IMR-90 (cell line): ENCODE results near the gene SDC3. TPM values are rescaled to one million over a fixed set of nuclear protein-coding genes. Genes with fewer than 3 reads are reported as not detected.
A peak's percentile ranks its signal among the peaks of the same experiment; 100 is the strongest.

ENCODE experiments used
- ATAC-seq: fragments of 200-7000 bp; cut with Tn5 transposase; 2 replicates; pipeline ENCODE4 v1.9.1; 2020; ENCODE audit warnings: low read depth, mild to moderate bottlenecking, moderate library complexity
- Bru-seq: library from RNA; stranded (reverse); fragments of 400-500 nt; gene quantifications from one replicate; lab custom pipeline; 2021; lab: Mats Ljungman, UMichigan
- BruChase-seq, 2 experiments: library from RNA; stranded (reverse); fragments of 400-500 nt; gene quantifications; one replicate each; lab custom pipeline; 2021; lab: Mats Ljungman, UMichigan
- BruUV-seq: library from RNA; stranded (reverse); fragments of 400-500 nt; replicated peaks from 2 replicates; lab custom pipeline; 2021; lab: Mats Ljungman, UMichigan
- CTCF ChIA-PET: fragments of 300-600 bp; formaldehyde crosslinking; extraction: SDS; loops from one replicate; lab custom pipeline; 2021; ENCODE audit warnings: antibody characterized with exemption; lab: Yijun Ruan, JAX
- POLR2A ChIA-PET: fragments of 300-600 bp; sonication (Branson Sonifier 250); formaldehyde crosslinking; loops from one replicate; lab custom pipeline; 2022; ENCODE audit warnings: antibody characterized with exemption; ENCODE audit not compliant: unreplicated experiment; lab: Charles Lee
- DNase-seq: peaks from one replicate; pipeline ENCODE4 v3.0.0; 2013
- H2AFZ ChIP-seq: replicated peaks from 2 replicates; pipeline ENCODE3; 2013; ENCODE audit warnings: low read length, mild to moderate bottlenecking; ENCODE audit not compliant: poor library complexity
- H2AK5ac ChIP-seq: 2 replicates; pipeline ENCODE4 v1.6.1; 2013; ENCODE audit warnings: low read depth, low read length, inconsistent platforms
- H2AK9ac ChIP-seq: replicated peaks from 2 replicates; pipeline ENCODE3; 2013; ENCODE audit warnings: mild to moderate bottlenecking, low read depth, low read length, moderate library complexity; ENCODE audit not compliant: poor library complexity
- H2BK120ac ChIP-seq: 2 replicates; pipeline ENCODE4 v1.6.1; 2013; ENCODE audit warnings: low read depth, low read length, inconsistent platforms
- H2BK15ac ChIP-seq: 3 replicates; pipeline ENCODE4 v1.6.1; 2013; ENCODE audit warnings: low read depth, low read length, inconsistent platforms
- H2BK20ac ChIP-seq: 2 replicates; pipeline ENCODE4 v1.6.1; 2013; ENCODE audit warnings: low read depth, mild to moderate bottlenecking, inconsistent platforms, low read length, moderate library complexity
- H2BK5ac ChIP-seq: 2 replicates; pipeline ENCODE4 v1.6.1; 2013; ENCODE audit warnings: mild to moderate bottlenecking, low read depth, low read length, inconsistent platforms; ENCODE audit not compliant: poor library complexity, severe bottlenecking
- H3K14ac ChIP-seq: replicated peaks from 2 replicates; pipeline ENCODE4 v1.6.1; 2013; ENCODE audit warnings: low read depth, low read length, inconsistent platforms
- H3K18ac ChIP-seq: 2 replicates; pipeline ENCODE4 v1.6.1; 2013; ENCODE audit warnings: low read depth, low read length, control low read depth
- H3K23ac ChIP-seq: 2 replicates; pipeline ENCODE4 v1.6.1; 2013; ENCODE audit warnings: low read depth, low read length, inconsistent platforms
- H3K27ac ChIP-seq: 2 replicates; pipeline ENCODE4 v1.5.1; 2013; ENCODE audit warnings: mild to moderate bottlenecking, control low read depth, low read length; ENCODE audit not compliant: insufficient read depth
- H3K27me3 ChIP-seq: 2 replicates; pipeline ENCODE4 v1.6.1; 2013; ENCODE audit warnings: low read length; ENCODE audit not compliant: control insufficient read depth, insufficient read depth
- H3K36me3 ChIP-seq: 2 replicates; pipeline ENCODE4 v1.6.1; 2013; ENCODE audit warnings: low read length, mixed read lengths; ENCODE audit not compliant: control insufficient read depth, insufficient read depth
- H3K4ac ChIP-seq: 2 replicates; pipeline ENCODE4 v1.6.1; 2013; ENCODE audit warnings: low read depth, low read length, inconsistent platforms
- H3K4me1 ChIP-seq: 2 replicates; pipeline ENCODE4 v1.6.1; 2013; ENCODE audit warnings: low read length, mixed read lengths; ENCODE audit not compliant: control insufficient read depth, insufficient read depth
- H3K4me2 ChIP-seq: 2 replicates; pipeline ENCODE4 v1.6.1; 2013; ENCODE audit warnings: low read depth, mild to moderate bottlenecking, control low read depth, low read length, moderate library complexity
- H3K4me3 ChIP-seq: 2 replicates; pipeline ENCODE4 v1.5.1; 2013; ENCODE audit warnings: low read depth, mild to moderate bottlenecking, control low read depth, low read length, moderate library complexity; ENCODE audit not compliant: insufficient read depth
- H3K56ac ChIP-seq: 2 replicates; pipeline ENCODE4 v1.6.1; 2013; ENCODE audit warnings: low read length, inconsistent platforms; ENCODE audit not compliant: insufficient read depth; ENCODE audit errors: extremely low read depth
- H3K79me1 ChIP-seq, 2 experiments: 2 replicates each; pipeline ENCODE4 v1.6.1; 2013; ENCODE audit warnings: low read length in 2 of 2, inconsistent platforms in 1 of 2, low read depth in 1 of 2
- H3K9ac ChIP-seq: 2 replicates; pipeline ENCODE4 v1.6.1; 2013; ENCODE audit warnings: low read depth, low read length, control low read depth
- H3K9me1 ChIP-seq: 2 replicates; pipeline ENCODE4 v1.6.1; 2013; ENCODE audit warnings: low read length, inconsistent platforms; ENCODE audit not compliant: insufficient read depth
- H3K9me3 ChIP-seq: 2 replicates; pipeline ENCODE4 v1.6.1; 2013; ENCODE audit warnings: low read length; ENCODE audit not compliant: control insufficient read depth, insufficient read depth
- H4K20me1 ChIP-seq: 2 replicates; pipeline ENCODE4 v1.6.1; 2013; ENCODE audit warnings: low read length, inconsistent platforms; ENCODE audit not compliant: insufficient read depth
- H4K5ac ChIP-seq: 2 replicates; pipeline ENCODE4 v1.6.1; 2013; ENCODE audit warnings: mild to moderate bottlenecking, low read depth, low read length, control low read depth
- H4K8ac ChIP-seq, 2 experiments: 2 replicates each; pipeline ENCODE4 v1.6.1; 2013; ENCODE audit warnings: low read depth in 2 of 2, low read length in 2 of 2, control low read depth in 1 of 2, inconsistent platforms in 1 of 2
- H4K91ac ChIP-seq: 2 replicates; pipeline ENCODE4 v1.6.1; 2013; ENCODE audit warnings: low read depth, low read length, inconsistent platforms; ENCODE audit not compliant: insufficient read depth
- MXI1 ChIP-seq: IDR thresholded peaks from 2 replicates; pipeline ENCODE4 v1.6.1; 2012; ENCODE audit warnings: low read depth, mild to moderate bottlenecking, low read length, moderate library complexity, borderline replicate concordance
- RCOR1 ChIP-seq: IDR thresholded peaks from 2 replicates; pipeline ENCODE4 v1.6.1; 2012; ENCODE audit warnings: mild to moderate bottlenecking, low read length, improper control_type of control experiment; ENCODE audit not compliant: insufficient replicate concordance
- WGBS, 2 experiments: methylation state at CpG; one replicate each; pipeline versions ENCODE4 v1.1.5 to v1.1.7; 2013; ENCODE audit warnings: missing lambda C conversion rate in 2 of 2; ENCODE audit not compliant: insufficient read length in 1 of 2; ENCODE audit errors: extremely low coverage in 2 of 2; 5-methylcytosine and 5-hydroxymethylcytosine counted together
- dilution Hi-C: fragments of 300-500 bp; cut with HindIII; formaldehyde crosslinking; loops from one replicate; pipeline ENCODE4 v1.14.3; 2018; ENCODE audit warnings: low sequenced_read_pairs; ENCODE audit not compliant: unreplicated experiment
- in situ Hi-C: fragments of 300-500 bp; cut with MboI; formaldehyde crosslinking; loops from 3 replicates; pipeline ENCODE4 v1.14.3; 2019; ENCODE audit warnings: low sequenced_read_pairs, inconsistent platforms, mixed read lengths
- intact Hi-C: fragments of 100-400 bp; cut with micrococcal nuclease; formaldehyde crosslinking; loops from 2 replicates; pipeline ENCODE4 v1.10.0; 2022
- long read RNA-seq: library from polyadenylated mRNA; unstranded; transcript quantifications from one replicate; pipeline ENCODE4 v2.0.0, GENCODE V29; 2021; ENCODE audit not compliant: unreplicated experiment
- polyA plus RNA-seq, 3 experiments: library from polyadenylated mRNA; depleted of rRNA; stranded (reverse); fragments of >200 nt; gene quantifications; 2 replicates each; pipeline ENCODE4 v1.2.3, GENCODE V29; 2012; ENCODE audit warnings: low replicate concordance in 1 of 3
- total RNA-seq: library from RNA; depleted of rRNA; stranded (reverse); fragments of >200 nt; gene quantifications from 2 replicates; pipeline ENCODE4 v1.2.3, GENCODE V29; 2012; rRNA removed

The SDC3 gene
- total RNA-seq = 13.1 and 14.2 TPM in 2 replicates
- polyA plus RNA-seq (2012; rRNA removed) = 71.5 and 75.7 TPM in 2 replicates
- 47.3 and 81.5 TPM in 2 replicates for polyA plus RNA-seq (2012; cell fraction: cytosol; rRNA removed)
- polyA plus RNA-seq (2012; cell fraction: nucleus; rRNA removed; ENCODE audit: low replicate concordance) = 36.2 and 50.9 TPM in 2 replicates
- Bru-seq, nascent RNA = percentile 83 among the genes with signal in this experiment
- percentile 88 among the genes with signal in this experiment for BruChase-seq, experiment 1, labeled RNA remaining after a 6-hour chase
- BruChase-seq, experiment 2, labeled RNA remaining after a 2-hour chase = percentile 92 among the genes with signal in this experiment
- long read RNA-seq, full-length matches to known transcripts = 4 of 236 reads
- long read RNA-seq, partial matches to known transcripts = 1 of 236 reads
- long read RNA-seq, other reads (novel, unspliced or antisense) = 231 of 236 reads

- Histone ChIP-seq H4K20me1 (peaks cover 40% of the 10 kb centered on the region), H2AK9ac (peak within 1 kb of the TSS; percentile 87), H4K5ac (peak within 1 kb of the TSS; percentile 94), H3K4me3 (peak within 1 kb of the TSS; percentile 85), H4K91ac (peak within 1 kb of the TSS; percentile 76), H3K27ac (peak within 1 kb of the TSS; percentile 39), H2AK5ac (peak within 1 kb of the TSS; percentile 80), H3K23ac (peak within 1 kb of the TSS; percentile 58), H2BK120ac (peak within 1 kb of the TSS; percentile 83), H2AFZ (peak within 1 kb of the TSS; percentile 92), H3K9me1 (peaks cover 19% of the 10 kb centered on the region; the same call in 1 of the 2 replicates), H3K27me3 (no peaks in the 10 kb centered on the region), H3K18ac (peak within 1 kb of the TSS; percentile 68; the same call in 1 of the 2 replicates), H3K36me3 (no peaks in the 10 kb centered on the region), H2BK15ac (peak within 1 kb of the TSS; percentile 44; the same call in 2 of the 3 replicates), H3K4me1 (peaks cover 20% of the 10 kb centered on the region), H2BK20ac (peak within 1 kb of the TSS; percentile 27), H3K14ac (peak within 1 kb of the TSS; percentile 79), H2BK5ac (peak within 1 kb of the TSS; percentile 39), H3K56ac (no peak within 1 kb of the TSS), H3K4me2 (peak within 1 kb of the TSS; percentile 98), H4K8ac (peak within 1 kb of the TSS; percentile 81 to 84), H3K9me3 (no peaks in the 10 kb centered on the region), H3K79me1 (peaks cover 27 to 45% of the 10 kb centered on the region in 2 experiments), H3K9ac (peak within 1 kb of the TSS; percentile 81), H3K4ac (peak within 1 kb of the TSS; percentile 83)
- POLR2A ChIA-PET = no interaction called here
- DNase-seq (no peak), ATAC-seq (peak; percentile 84)
- intact Hi-C loops (no loop called here), dilution Hi-C loops (loop anchor here (25.0 kb wide), 1 partner anchor 97 kb away; no protein-coding TSS in a partner anchor), in situ Hi-C loops (no loop called here)
- WGBS, 2 experiments = 20% methylated on average over 1 of the region's 68 CpGs; no CpG with 5 or more reads in 1 of the 2 experiments
- CTCF ChIA-PET = interaction anchor here (0.6 to 7.7 kb wide), 3 partner anchors 100 to 129 kb away, joined by 3 to 122 read pairs (median 13); no protein-coding TSS in a partner anchor
- BruUV-seq = no TSS peak
- TF ChIP-seq RCOR1 (no peak), MXI1 (0 out of 2 replicates have a peak, but pooled peaks have one; percentile 27)
Observed at GRCh38 chr1:30908696-30909364, at the start of gene SDC3. SDC3 (minus strand) TSS chr1:30908758; CDS start chr1:30908586, 172 bp downstream.
